Common myeloid progenitor, CD34-positive (primary cell): Measurements from ENCODE around the gene CHMP1A.

Experiments
- CTCF ChIA-PET: fragments of 350-600 bp; sonication (Branson Sonifier 250); formaldehyde crosslinking; loops from one replicate; lab custom pipeline; 2021; ENCODE audit warnings: antibody characterized with exemption; lab: Charles Lee
- POLR2A ChIA-PET: fragments of 350-600 bp; sonication (Branson Sonifier 250); formaldehyde crosslinking; loops from one replicate; lab custom pipeline; 2021; ENCODE audit warnings: antibody characterized with exemption; lab: Charles Lee
- DNase-seq, 3 donors: peaks; one replicate each; pipeline versions ENCODE4 v3.0.0 to v3.0.0-alpha.2; 2013
- H3K27ac ChIP-seq, 2 experiments: 1 replicate in 1 of 2; 2 replicates in 1 of 2; pipeline ENCODE4 v1.7.0; 2013; ENCODE audit warnings: inconsistent platforms in 2 of 2, low read length in 2 of 2, mild to moderate bottlenecking in 2 of 2, low read depth in 1 of 2, moderate library complexity in 1 of 2; ENCODE audit not compliant: severe bottlenecking in 2 of 2, insufficient read depth in 1 of 2, poor library complexity in 1 of 2
- H3K27me3 ChIP-seq, 5 experiments: replicated peaks in 2 of 5; 1 replicate in 3 of 5; 2 replicates in 2 of 5; pipeline versions ENCODE4 v1.6.1 to v1.7.0; 2013; ENCODE audit warnings: low read length in 4 of 5, mild to moderate bottlenecking in 2 of 5, moderate library complexity in 2 of 5, inconsistent platforms in 1 of 5; ENCODE audit not compliant: insufficient read depth in 5 of 5, control insufficient read depth in 4 of 5
- H3K36me3 ChIP-seq, 4 experiments: 1 replicate in 2 of 4; 2 replicates in 2 of 4; pipeline versions ENCODE4 v1.6.1 to v1.7.0; 2013; ENCODE audit warnings: low read length in 3 of 4, control low read depth in 1 of 4, mild to moderate bottlenecking in 1 of 4; ENCODE audit not compliant: control insufficient read depth in 4 of 4, insufficient read depth in 4 of 4
- H3K4me1 ChIP-seq, 4 experiments: 1 replicate in 3 of 4; 2 replicates in 1 of 4; pipeline versions ENCODE4 v1.6.1 to v1.7.1; 2013; ENCODE audit warnings: low read length in 3 of 4, mild to moderate bottlenecking in 3 of 4, control low read depth in 1 of 4, inconsistent platforms in 1 of 4, moderate library complexity in 1 of 4; ENCODE audit not compliant: control insufficient read depth in 4 of 4, insufficient read depth in 4 of 4; ENCODE audit errors: control extremely low read depth in 1 of 4
- H3K4me3 ChIP-seq, 7 experiments: 1 replicate in 4 of 7; 2 replicates in 3 of 7; pipeline versions ENCODE4 v1.5.1 to v1.7.0; 2013; ENCODE audit warnings: mild to moderate bottlenecking in 7 of 7, low read length in 6 of 7, moderate library complexity in 6 of 7, inconsistent platforms in 2 of 7, low read depth in 2 of 7, control low read depth in 1 of 7; ENCODE audit not compliant: insufficient read depth in 4 of 7, control insufficient read depth in 1 of 7; ENCODE audit errors: extremely low read depth in 1 of 7
- H3K9me3 ChIP-seq, 5 experiments: 1 replicate in 4 of 5; 2 replicates in 1 of 5; pipeline versions ENCODE4 v1.6.1 to v1.7.1; 2013; ENCODE audit warnings: low read length in 4 of 5, mild to moderate bottlenecking in 2 of 5, inconsistent platforms in 1 of 5, low read depth in 1 of 5, moderate library complexity in 1 of 5; ENCODE audit not compliant: control insufficient read depth in 4 of 5, insufficient read depth in 2 of 5; ENCODE audit errors: control extremely low read depth in 1 of 5
- WGBS: methylation state at CpG from one replicate; pipeline ENCODE4 v1.1.5; 2013; ENCODE audit not compliant: insufficient coverage; 5-methylcytosine and 5-hydroxymethylcytosine counted together

CHMP1A gene

DNA sequence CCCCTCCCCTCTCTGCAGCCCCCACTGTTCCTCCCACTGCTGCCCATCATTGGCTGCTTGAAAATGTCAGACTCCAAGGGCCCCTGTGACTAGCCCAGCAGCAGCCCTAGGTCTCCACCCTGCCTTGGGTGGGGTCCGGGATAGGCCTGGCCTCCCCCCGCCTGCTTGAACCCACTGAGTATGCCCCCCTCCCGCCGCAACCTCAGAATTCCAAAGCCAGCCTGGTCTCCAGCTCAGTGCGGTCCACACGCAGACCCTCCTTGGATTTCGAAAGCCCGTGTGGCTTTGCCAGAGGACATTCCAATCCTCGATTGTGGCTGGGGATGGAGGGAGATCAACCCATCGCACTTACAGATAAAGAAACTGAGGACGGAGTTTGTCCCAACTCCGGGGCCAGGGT is 37.7 kb downstream of the CHMP1A start:
- H3K27me3 ChIP-seq = peaks cover 0 to 20% (median 10%) of the 10 kb centered on the region in 5 experiments
- H3K4me1 ChIP-seq = no peaks in the 10 kb centered on the region
- no peaks in the 10 kb centered on the region for H3K9me3 ChIP-seq
- POLR2A ChIA-PET = no interaction called here
- 100% methylated on average over 10 of the region's 12 CpGs for WGBS
- CTCF ChIA-PET = no interaction called here
- no peak overlapping the region for H3K4me3 ChIP-seq
- H3K36me3 ChIP-seq = no peaks in the 10 kb centered on the region
- DNase-seq = no peak
- no peak overlapping the region for H3K27ac ChIP-seq

- no peaks in the 10 kb centered on the region for H3K36me3 ChIP-seq
- DNase-seq = no peak
- CTCF ChIA-PET = interaction anchor here (0.7 to 1.4 kb wide), 3 partner anchors 13 to 16 kb away, joined by 3 read pairs; no protein-coding TSS in a partner anchor
- POLR2A ChIA-PET = no interaction called here
- peaks cover 0 to 8% (median 3%) of the 10 kb centered on the region in 4 experiments for H3K4me1 ChIP-seq
- no peak overlapping the region for H3K4me3 ChIP-seq
- WGBS = 79% methylated on average over 9 of the region's 16 CpGs
- H3K27ac ChIP-seq = no peak overlapping the region
- no peaks in the 10 kb centered on the region for H3K9me3 ChIP-seq
- peaks cover 0 to 8% (median 5%) of the 10 kb centered on the region in 5 experiments for H3K27me3 ChIP-seq
Measured at GRCh38 chr16:89618109-89618998, 39.2 kb downstream of the CHMP1A start.

GRCh38 chr16:89617036-89617435 is 40.5 kb downstream of the CHMP1A start:
- Histone ChIP-seq H3K36me3 (no peaks in the 10 kb centered on the region), H3K4me1 (peaks cover 0 to 16% (median 10%) of the 10 kb centered on the region in 4 experiments), H3K9me3 (no peaks in the 10 kb centered on the region), H3K27ac (no peak overlapping the region), H3K4me3 (no peak overlapping the region), H3K27me3 (no peaks in the 10 kb centered on the region)
- POLR2A ChIA-PET = no interaction called here
- WGBS = 74% methylated on average over 6 of the region's 6 CpGs
- DNase-seq = no peak
- CTCF ChIA-PET = interaction anchor here (1.0 to 1.2 kb wide), 2 partner anchors 17 to 176 kb away, joined by 3 read pairs; no protein-coding TSS in a partner anchor

DNA sequence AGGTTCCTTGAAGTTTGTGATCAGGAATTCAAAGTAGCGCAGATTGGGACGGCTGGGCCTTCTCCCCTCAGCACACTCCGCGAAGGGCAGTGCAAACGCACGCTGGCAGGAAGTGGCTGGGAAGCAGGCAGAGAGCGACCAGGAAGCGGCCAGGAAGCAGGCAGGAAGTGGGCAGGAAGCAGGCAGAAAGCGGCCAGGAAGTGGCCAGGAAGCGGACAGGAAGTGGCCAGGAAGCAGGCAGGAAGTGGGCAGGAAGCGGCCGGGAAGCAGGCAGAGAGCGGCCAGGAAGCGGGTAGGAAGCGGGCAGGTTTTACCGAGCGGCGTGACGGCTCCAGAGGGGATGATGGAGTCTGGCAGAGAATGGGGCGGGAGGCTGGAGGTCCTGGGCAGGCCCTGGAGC is 40.9 kb downstream of the CHMP1A start:
- H3K27ac ChIP-seq = no peak overlapping the region
- CTCF ChIA-PET = interaction anchor here (1.0 to 1.2 kb wide), 2 partner anchors 17 to 177 kb away, joined by 3 read pairs; no protein-coding TSS in a partner anchor

GRCh38 chr16:89615596-89616090 is 41.9 kb downstream of the CHMP1A start:
- POLR2A ChIA-PET = no interaction called here
- no peak overlapping the region for H3K27ac ChIP-seq
- no peaks in the 10 kb centered on the region for H3K36me3 ChIP-seq
- H3K27me3 ChIP-seq = no peaks in the 10 kb centered on the region
- no peak overlapping the region for H3K4me3 ChIP-seq
- WGBS = 81% methylated on average over 5 of the region's 17 CpGs
- H3K9me3 ChIP-seq = no peaks in the 10 kb centered on the region
- CTCF ChIA-PET = interaction anchor here (1.0 to 2.2 kb wide), 10 partner anchors 8 to 110 kb away, joined by 3 to 11 read pairs (median 4); partner anchors contain the start of gene CPNE7
- H3K4me1 ChIP-seq = peaks cover 0 to 16% (median 10%) of the 10 kb centered on the region in 4 experiments
- DNase-seq = peak in 2 of 3 donors; percentile 28 to 32

More for the DNA sequence above, 40.9 kb downstream of the CHMP1A start:
- POLR2A ChIA-PET = no interaction called here
- H3K36me3 ChIP-seq = no peaks in the 10 kb centered on the region
- no peak overlapping the region for H3K4me3 ChIP-seq
- H3K4me1 ChIP-seq = peaks cover 0 to 16% (median 10%) of the 10 kb centered on the region in 4 experiments
- DNase-seq = no peak
- 70% methylated on average over 13 of the region's 20 CpGs for WGBS
- no peaks in the 10 kb centered on the region for H3K27me3 ChIP-seq
- no peaks in the 10 kb centered on the region for H3K9me3 ChIP-seq

DNA sequence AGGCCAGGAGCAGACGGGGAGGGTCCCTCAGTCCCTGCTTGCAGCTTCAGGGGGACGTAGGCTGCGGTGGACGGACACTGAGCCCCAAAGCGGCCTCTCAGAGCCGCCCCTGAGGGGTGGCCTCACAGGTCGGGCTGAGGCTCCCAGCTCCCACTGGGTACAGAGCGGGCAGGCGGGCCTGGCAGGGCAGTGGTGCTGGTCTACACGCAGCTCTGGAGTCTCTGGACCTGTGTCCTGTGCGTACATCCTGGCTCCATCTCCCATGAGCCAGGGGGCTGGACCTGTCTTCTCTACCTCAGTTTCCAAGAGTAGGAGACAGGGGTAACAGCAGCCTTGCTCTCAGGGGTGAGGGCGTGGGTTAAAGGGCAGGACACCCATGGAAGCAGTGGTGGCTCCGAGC is 42.3 kb downstream of the CHMP1A start:
- CTCF ChIA-PET = interaction anchor here (0.6 to 2.2 kb wide), 13 partner anchors 8 to 197 kb away, joined by 3 to 11 read pairs (median 3); partner anchors contain the start of gene CPNE7
- DNase-seq = no peak
- Histone ChIP-seq H3K4me3 (no peak overlapping the region), H3K9me3 (no peaks in the 10 kb centered on the region), H3K4me1 (peaks cover 0 to 16% (median 10%) of the 10 kb centered on the region in 4 experiments), H3K27me3 (no peaks in the 10 kb centered on the region), H3K27ac (no peak overlapping the region), H3K36me3 (no peaks in the 10 kb centered on the region)
- POLR2A ChIA-PET = no interaction called here
- 83% methylated on average over 11 of the region's 13 CpGs for WGBS
